Spleen (tissue), 11 donors: ENCODE measurements around the gene ZBTB49. TPM values are rescaled to one million over a fixed set of nuclear protein-coding genes. Genes with fewer than 3 reads are reported as not detected.
A peak's percentile ranks its signal among the peaks of the same experiment; 100 is the strongest.

ENCODE experiments used
- DNase-seq: peaks from one replicate; pipeline ENCODE4 v3.0.0-alpha.2; 2020
- H3K27ac ChIP-seq, 8 donors: fragments of 200-600 bp; sonication (generic) in 7 of 8; 1 replicate in 4 of 8; 2 replicates in 4 of 8; pipeline versions ENCODE4 v1.5.0 to v1.8.0; 2016 to 2021; ENCODE audit warnings: inconsistent platforms in 4 of 8, mild to moderate bottlenecking in 4 of 8, moderate library complexity in 1 of 8
- H3K27me3 ChIP-seq, 7 donors: fragments of 200-600 bp; sonication (generic) in 6 of 7; replicated peaks in 1 of 7; 1 replicate in 4 of 7; 2 replicates in 3 of 7; pipeline versions ENCODE4 v1.5.0 to v1.8.0; 2016 to 2021; ENCODE audit warnings: inconsistent platforms in 3 of 7, mild to moderate bottlenecking in 1 of 7
- H3K36me3 ChIP-seq, 6 donors: fragments of 200-600 bp; sonication (generic) in 5 of 6; 1 replicate in 4 of 6; 2 replicates in 2 of 6; pipeline versions ENCODE4 v1.5.0 to v1.8.0; 2016 to 2021; ENCODE audit warnings: inconsistent platforms in 2 of 6
- H3K4me1 ChIP-seq, 6 donors: fragments of 200-600 bp; sonication (generic) in 5 of 6; 1 replicate in 3 of 6; 2 replicates in 3 of 6; pipeline versions ENCODE4 v1.5.0 to v1.8.0; 2016 to 2021; ENCODE audit warnings: inconsistent platforms in 3 of 6
- H3K4me3 ChIP-seq, 8 donors: fragments of 200-600 bp; sonication (generic) in 7 of 8; 1 replicate in 4 of 8; 2 replicates in 4 of 8; pipeline versions ENCODE4 v1.5.0 to v1.8.0; 2016 to 2021; ENCODE audit warnings: inconsistent platforms in 4 of 8, mild to moderate bottlenecking in 4 of 8, moderate library complexity in 2 of 8
- H3K9me3 ChIP-seq, 8 donors: fragments of 200-600 bp; sonication (generic) in 7 of 8; 1 replicate in 4 of 8; 2 replicates in 4 of 8; pipeline versions ENCODE4 v1.5.0 to v1.8.0; 2016 to 2021; ENCODE audit warnings: inconsistent platforms in 4 of 8
- POLR2A ChIP-seq, 3 donors: fragments of 450-650 bp; IDR thresholded peaks; one replicate each; pipeline ENCODE4 v1.5.1; 2017; ENCODE audit warnings: antibody characterized with exemption in 3 of 3, mild to moderate bottlenecking in 1 of 3
- POLR2AphosphoS5 ChIP-seq, 3 donors: sonication (generic); formaldehyde crosslinking; IDR thresholded peaks; one replicate each; pipeline ENCODE4 v1.5.1; 2017; ENCODE audit warnings: antibody characterized with exemption in 3 of 3
- WGBS, 5 donors: extraction: QIAGEN DNeasy Blood & Tissue Kit in 3 of 5; methylation state at CpG; one replicate each; pipeline versions ENCODE4 v1.1.5 to v1.1.7; 2013 to 2018; 5-methylcytosine and 5-hydroxymethylcytosine counted together
- intact Hi-C: fragments of 100-400 bp; cut with DNase I; formaldehyde crosslinking; loops from one replicate; pipeline ENCODE4 v1.15.0; 2023; ENCODE audit warnings: low total_unique reads
- polyA plus RNA-seq, 3 donors: library from polyadenylated mRNA; stranded (reverse); fragments of 200-250 nt; gene quantifications; one replicate each; pipeline ENCODE4 v1.2.1, GENCODE V29; 2013
- total RNA-seq, 7 donors: library from RNA; depleted of rRNA in 3 of 7; stranded (reverse); fragments of >200 nt in 3 of 7; fragmentation: NEBNext Ultra II Directional in 4 of 7; extraction: Animal tissue kit (Norgen Biotek cat#: 25700) in 4 of 7; gene quantifications; one replicate each; pipeline versions ENCODE4 v1.1.0 to v1.2.1, GENCODE V29; 2016 to 2021
- TF ChIP-seq, protein P1 (sequence below), 11 experiments: fragments of 200-600 bp in 7 of 11; fragments of 450-650 bp in 4 of 11; sonication (generic) in 4 of 11; IDR thresholded peaks in 8 of 11; conservative IDR thresholded peaks in 3 of 11; 1 replicate in 7 of 11; 2 replicates in 4 of 11; pipeline versions ENCODE4 v1.4.0 to v1.8.0; 2016 to 2021; ENCODE audit warnings: antibody characterized with exemption in 11 of 11, inconsistent platforms in 4 of 11, mild to moderate bottlenecking in 1 of 11
- donor health status: healthy with polysubstance abuse.
- donor health status: DM: no; HTN: no; CAD: no; lungs with moderate emphysema.
- donor health status: DM: no; HTN: no; CAD: no.
- donor health status: Bipolar disorder and iron deficiency.
- donor health status: healthy.
- donor health status: DM: no; HTN: no; CAD: no.
- donor health status: DM: yes; HTN: yes; CAD: no.

ZBTB49 gene
- total and polyA plus RNA-seq, 10 donors = 2.7 to 25.4 (median 10.8) TPM

DNA sequence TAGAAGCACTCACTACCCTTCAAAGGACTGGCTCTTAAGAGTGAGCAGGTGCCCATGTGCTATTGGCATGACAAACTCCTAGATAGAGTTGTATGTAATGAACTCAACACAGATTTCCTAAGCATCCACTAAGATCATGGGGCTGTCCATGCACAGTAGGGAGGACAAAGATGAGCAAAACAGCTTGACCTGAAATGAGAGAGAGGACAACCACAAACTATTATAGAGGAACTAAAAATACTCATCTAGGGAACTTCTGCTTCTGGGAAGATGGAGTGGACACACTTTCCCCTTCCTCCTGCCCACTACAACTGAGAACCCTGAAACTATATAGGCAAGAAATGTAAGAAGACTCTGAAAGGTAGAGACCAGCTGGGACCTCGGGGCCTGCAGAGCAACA lies 21.3 kb upstream of the ZBTB49 start:
- WGBS, 5 donors = 86 to 94% (median 93%) methylated on average over 1 of the region's 1 CpG
- Histone ChIP-seq H3K27ac (peak overlapping the region in 7 of 8 donors; percentile 59 to 88 (median 75)), H3K4me3 (peak overlapping the region in 4 of 8 donors; percentile 1 to 52 (median 14)), H3K4me1 (peaks cover 0 to 27% (median 0%) of the 10 kb centered on the region in 6 donors), H3K27me3 (no peaks in the 10 kb centered on the region), H3K36me3 (peaks cover 2 to 70% (median 35%) of the 10 kb centered on the region in 6 donors), H3K9me3 (no peaks in the 10 kb centered on the region)
- no peak for DNase-seq
- intact Hi-C loops = no loop called here
- TF ChIP-seq POLR2AphosphoS5 (IDR thresholded peaks at IDR 0.05) (no peak), POLR2A (IDR thresholded peaks at IDR 0.05) (no peak)
- TF ChIP-seq, protein P1, sequence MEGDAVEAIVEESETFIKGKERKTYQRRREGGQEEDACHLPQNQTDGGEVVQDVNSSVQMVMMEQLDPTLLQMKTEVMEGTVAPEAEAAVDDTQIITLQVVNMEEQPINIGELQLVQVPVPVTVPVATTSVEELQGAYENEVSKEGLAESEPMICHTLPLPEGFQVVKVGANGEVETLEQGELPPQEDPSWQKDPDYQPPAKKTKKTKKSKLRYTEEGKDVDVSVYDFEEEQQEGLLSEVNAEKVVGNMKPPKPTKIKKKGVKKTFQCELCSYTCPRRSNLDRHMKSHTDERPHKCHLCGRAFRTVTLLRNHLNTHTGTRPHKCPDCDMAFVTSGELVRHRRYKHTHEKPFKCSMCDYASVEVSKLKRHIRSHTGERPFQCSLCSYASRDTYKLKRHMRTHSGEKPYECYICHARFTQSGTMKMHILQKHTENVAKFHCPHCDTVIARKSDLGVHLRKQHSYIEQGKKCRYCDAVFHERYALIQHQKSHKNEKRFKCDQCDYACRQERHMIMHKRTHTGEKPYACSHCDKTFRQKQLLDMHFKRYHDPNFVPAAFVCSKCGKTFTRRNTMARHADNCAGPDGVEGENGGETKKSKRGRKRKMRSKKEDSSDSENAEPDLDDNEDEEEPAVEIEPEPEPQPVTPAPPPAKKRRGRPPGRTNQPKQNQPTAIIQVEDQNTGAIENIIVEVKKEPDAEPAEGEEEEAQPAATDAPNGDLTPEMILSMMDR (IDR thresholded peaks at IDR 0.05 in 8 of 11, conservative IDR thresholded peaks at IDR 0.05 in 3 of 11) = no peak

DNA sequence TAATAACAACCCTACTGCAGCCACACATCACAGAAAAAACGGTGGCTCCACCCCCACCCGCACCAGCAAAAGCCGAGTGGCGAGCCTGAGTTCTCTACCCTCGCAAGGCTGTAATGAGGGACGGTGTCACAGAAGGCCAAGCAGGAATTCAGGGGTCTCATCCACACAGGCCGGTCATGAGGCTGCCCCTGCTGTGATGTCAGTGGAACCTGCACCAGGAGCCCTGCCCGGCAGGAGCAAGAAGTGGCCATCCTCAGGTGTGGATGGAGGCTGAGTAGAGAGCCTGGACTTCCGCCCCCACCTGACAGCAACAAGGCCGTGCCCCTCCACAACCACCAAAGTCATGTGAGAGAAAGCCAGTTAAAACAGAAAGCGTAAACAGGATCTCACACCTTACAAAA lies 20.7 kb upstream of the ZBTB49 start:
- peak overlapping the region in 4 of 8 donors; percentile 1 to 52 (median 14) for H3K4me3 ChIP-seq
- peaks cover 2 to 76% (median 40%) of the 10 kb centered on the region in 6 donors for H3K36me3 ChIP-seq
- TF ChIP-seq POLR2A (IDR thresholded peaks at IDR 0.05) (no peak), POLR2AphosphoS5 (IDR thresholded peaks at IDR 0.05) (peak; percentile 56 to 77 (median 67))
- H3K9me3 ChIP-seq = no peaks in the 10 kb centered on the region
- H3K4me1 ChIP-seq = peaks cover 0 to 27% (median 0%) of the 10 kb centered on the region in 6 donors
- peak; percentile 80 for DNase-seq
- intact Hi-C loops = no loop called here
- no peaks in the 10 kb centered on the region for H3K27me3 ChIP-seq
- H3K27ac ChIP-seq = peak overlapping the region; percentile 24 to 88 (median 74)
- 85 to 91% (median 88%) methylated on average over 11 of the region's 11 CpGs for WGBS, 5 donors

DNA sequence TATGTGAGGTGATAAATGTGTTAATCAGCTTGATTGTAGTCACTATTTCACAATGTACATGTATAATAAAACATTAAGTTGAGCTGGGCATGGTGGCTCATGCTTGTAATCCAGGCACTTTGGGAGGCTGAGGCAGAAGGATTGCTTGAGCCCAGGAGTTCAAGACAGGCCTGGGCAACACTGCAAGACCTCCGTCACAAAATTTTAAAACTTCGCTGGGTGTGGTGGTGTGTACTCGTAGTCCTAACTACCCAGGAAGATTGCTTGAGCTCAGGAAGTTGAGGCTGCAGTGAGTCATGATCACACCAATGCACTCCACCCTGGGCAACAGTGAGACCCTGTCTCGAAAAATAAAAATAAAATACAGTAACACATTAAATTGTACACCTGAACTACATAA lies 20.2 kb upstream of the ZBTB49 start:
- TF ChIP-seq POLR2A (IDR thresholded peaks at IDR 0.05) (no peak), POLR2AphosphoS5 (IDR thresholded peaks at IDR 0.05) (no peak)
- TF ChIP-seq, protein P1 (IDR thresholded peaks at IDR 0.05 in 8 of 11, conservative IDR thresholded peaks at IDR 0.05 in 3 of 11) = no peak
- WGBS, 5 donors = 51 to 78% (median 73%) methylated on average over 4 of the region's 4 CpGs
- intact Hi-C loops = no loop called here
- Histone ChIP-seq H3K36me3 (peaks cover 2 to 81% (median 44%) of the 10 kb centered on the region in 6 donors), H3K4me1 (peaks cover 0 to 27% (median 0%) of the 10 kb centered on the region in 6 donors), H3K27ac (peak overlapping the region; percentile 24 to 88 (median 74)), H3K4me3 (no peak overlapping the region), H3K9me3 (no peaks in the 10 kb centered on the region), H3K27me3 (no peaks in the 10 kb centered on the region)
- no peak for DNase-seq

DNA sequence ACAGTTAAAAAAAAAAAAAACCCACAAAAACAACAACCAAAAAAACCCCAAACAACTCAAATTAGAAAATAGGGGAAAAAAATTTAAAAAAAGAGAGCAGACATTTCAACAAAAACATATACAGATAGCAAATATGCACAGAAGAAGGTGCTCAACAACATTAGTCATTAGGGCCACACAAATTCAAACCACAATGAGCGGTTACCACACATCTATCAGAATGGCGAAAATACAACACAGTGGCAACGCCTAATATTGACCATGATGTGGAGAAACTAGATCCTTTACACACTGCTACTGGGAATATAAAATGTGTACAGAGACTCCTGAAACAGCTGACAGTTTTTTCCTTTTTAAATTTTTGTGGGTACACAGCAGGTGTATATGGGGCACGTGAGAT lies 19.5 kb upstream of the ZBTB49 start:
- intact Hi-C loops = no loop called here
- Histone ChIP-seq H3K9me3 (no peaks in the 10 kb centered on the region), H3K4me3 (no peak overlapping the region), H3K27me3 (no peaks in the 10 kb centered on the region), H3K36me3 (peaks cover 2 to 88% (median 48%) of the 10 kb centered on the region in 6 donors), H3K27ac (peak overlapping the region in 6 of 8 donors; percentile 17 to 88 (median 76)), H3K4me1 (peaks cover 0 to 27% (median 0%) of the 10 kb centered on the region in 6 donors)
- WGBS, 5 donors = 60 to 81% (median 72%) methylated on average over 4 of the region's 4 CpGs
- TF ChIP-seq, protein P1 (IDR thresholded peaks at IDR 0.05 in 8 of 11, conservative IDR thresholded peaks at IDR 0.05 in 3 of 11) = no peak
- TF ChIP-seq POLR2A (IDR thresholded peaks at IDR 0.05) (no peak), POLR2AphosphoS5 (IDR thresholded peaks at IDR 0.05) (no peak)
- no peak for DNase-seq
